ENCODE data around the gene PPP1R3F.

The PPP1R3F gene

GRCh38 chrX:49249616-49250015, 20.0 kb upstream of the PPP1R3F start:
- no peak for DNase-seq

GRCh38 chrX:49250066-49250465, 19.5 kb upstream of the PPP1R3F start:
- no peak for DNase-seq

- DNase-seq, result no peak
Observed at GRCh38 chrX:49250578-49250977, 19.0 kb upstream of the PPP1R3F start.

- DNase-seq, result no peak
Observed at GRCh38 chrX:49251325-49251724, 18.3 kb upstream of the PPP1R3F start.

- DNase-seq, result no peak
Observed at GRCh38 chrX:49254639-49255038, 15.0 kb upstream of the PPP1R3F start.

GRCh38 chrX:49256268-49256995, 13.2 kb upstream of the PPP1R3F start:
- DNase-seq, result no peak

GRCh38 chrX:49257074-49257790, 12.4 kb upstream of the PPP1R3F start:
- DNase-seq, result no peak

GRCh38 chrX:49257846-49258748, 11.5 kb upstream of the PPP1R3F start:
- DNase-seq, result no peak

GRCh38 chrX:49258749-49259124, 10.9 kb upstream of the PPP1R3F start:
- no peak for DNase-seq

- DNase-seq, result no peak
Observed at GRCh38 chrX:49260221-49260985, 9.2 kb upstream of the PPP1R3F start.

GRCh38 chrX:49262603-49263002, 7.0 kb upstream of the PPP1R3F start:
- no peak for DNase-seq

GRCh38 chrX:49263631-49264030, 6.0 kb upstream of the PPP1R3F start:
- DNase-seq, result no peak

- no peak for DNase-seq
Observed at GRCh38 chrX:49264460-49264859, 5.1 kb upstream of the PPP1R3F start, which contains the start of gene FOXP3. Gene FOXP3 (minus strand): TSS chrX:49264710. CDS start chrX:49258505, 6,205 bp downstream.

GRCh38 chrX:49266523-49267445, 2.8 kb upstream of the PPP1R3F start:
- DNase-seq, result no peak

GRCh38 chrX:49268702-49269009, 937 bp upstream of the PPP1R3F start:
- no peak for DNase-seq

GRCh38 chrX:49269010-49269766, 405 bp upstream of the PPP1R3F start:
- DNase-seq, result peak; percentile 92

- DNase-seq, result no peak
Observed at GRCh38 chrX:49270249-49270921, 792 bp downstream of the PPP1R3F start.

GRCh38 chrX:49271341-49271740, 1.7 kb downstream of the PPP1R3F start:
- no peak for DNase-seq

- no peak for DNase-seq
Observed at GRCh38 chrX:49272421-49272820, 2.8 kb downstream of the PPP1R3F start.

- DNase-seq, result no peak
Observed at GRCh38 chrX:49273181-49273727, 3.7 kb downstream of the PPP1R3F start.

Data from activated CD8-positive, alpha-beta memory T cell treated with anti-CD3 and anti-CD28 coated beads for 24 hours (primary cell).